ENCODE data around the gene ANAPC5. TPM values are rescaled to one million over a fixed set of nuclear protein-coding genes. Genes with fewer than 3 reads are reported as not detected.
"Not testable (repeated sequence)": the region's sequence is repeated elsewhere in the genome, so short reads cannot be mapped to it uniquely, and the experiment has no call there.

ANAPC5 gene
- total RNA-seq, 2 experiments from 2014 or later, result 140 TPM

DNA sequence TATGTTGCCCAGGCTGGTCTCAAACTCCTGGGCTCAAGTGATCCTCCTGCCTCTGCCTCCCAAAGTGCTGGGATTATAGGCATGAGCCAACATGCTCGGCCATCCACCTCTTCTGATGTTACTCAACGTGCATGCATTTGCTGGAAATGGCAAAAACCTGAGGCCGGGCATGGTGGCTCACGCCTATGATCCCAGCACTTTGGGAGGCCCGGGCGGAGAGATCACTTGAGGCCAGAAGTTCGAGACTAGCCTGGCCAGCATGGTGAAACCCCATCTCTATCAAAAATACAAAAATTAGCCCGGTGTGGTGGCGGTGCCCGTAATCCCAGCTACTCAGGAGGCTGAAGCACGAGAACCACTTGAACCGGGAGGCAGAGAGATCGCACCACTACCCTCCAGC is 53.8 kb downstream of the ANAPC5 start:
- H3K36me3 Mint-ChIP-seq (ENCODE audit: low read depth); H3K9me3 Mint-ChIP-seq; H3K27ac Mint-ChIP-seq; POLR2A ChIA-PET; DNase-seq; H3K27me3 Mint-ChIP-seq: not testable (repeated sequence)
- Mint-ChIP-seq H3K4me3 (peak overlapping the region; percentile 74), H3K4me1 (peaks cover 31% of the 10 kb centered on the region)
- CTCF ChIA-PET, result interaction anchor here (0.7 kb wide), 1 partner anchor 77 kb away, joined by 4 read pairs; no protein-coding TSS in a partner anchor

GRCh38 chr12:121297435-121297991 is 54.7 kb downstream of the ANAPC5 start:
- H3K9me3 Mint-ChIP-seq, result no peaks in the 10 kb centered on the region
- POLR2A ChIA-PET, result interaction anchor here (0.6 kb wide), 1 partner anchor 1057 kb away, joined by 4 read pairs; no protein-coding TSS in a partner anchor
- H3K4me1 Mint-ChIP-seq, result peaks cover 37% of the 10 kb centered on the region
- H3K36me3 Mint-ChIP-seq (ENCODE audit: low read depth), result peaks cover 2% of the 10 kb centered on the region
- peak overlapping the region; percentile 74 for H3K4me3 Mint-ChIP-seq
- H3K27ac Mint-ChIP-seq, result peak overlapping the region; percentile 84
- CTCF ChIA-PET, result interaction anchor here (0.6 to 1.0 kb wide), 4 partner anchors 9 to 407 kb away, joined by 3 to 4 read pairs (median 3); no protein-coding TSS in a partner anchor
- peak; percentile 7 for DNase-seq
- H3K27me3 Mint-ChIP-seq, result peaks cover 4% of the 10 kb centered on the region

DNA sequence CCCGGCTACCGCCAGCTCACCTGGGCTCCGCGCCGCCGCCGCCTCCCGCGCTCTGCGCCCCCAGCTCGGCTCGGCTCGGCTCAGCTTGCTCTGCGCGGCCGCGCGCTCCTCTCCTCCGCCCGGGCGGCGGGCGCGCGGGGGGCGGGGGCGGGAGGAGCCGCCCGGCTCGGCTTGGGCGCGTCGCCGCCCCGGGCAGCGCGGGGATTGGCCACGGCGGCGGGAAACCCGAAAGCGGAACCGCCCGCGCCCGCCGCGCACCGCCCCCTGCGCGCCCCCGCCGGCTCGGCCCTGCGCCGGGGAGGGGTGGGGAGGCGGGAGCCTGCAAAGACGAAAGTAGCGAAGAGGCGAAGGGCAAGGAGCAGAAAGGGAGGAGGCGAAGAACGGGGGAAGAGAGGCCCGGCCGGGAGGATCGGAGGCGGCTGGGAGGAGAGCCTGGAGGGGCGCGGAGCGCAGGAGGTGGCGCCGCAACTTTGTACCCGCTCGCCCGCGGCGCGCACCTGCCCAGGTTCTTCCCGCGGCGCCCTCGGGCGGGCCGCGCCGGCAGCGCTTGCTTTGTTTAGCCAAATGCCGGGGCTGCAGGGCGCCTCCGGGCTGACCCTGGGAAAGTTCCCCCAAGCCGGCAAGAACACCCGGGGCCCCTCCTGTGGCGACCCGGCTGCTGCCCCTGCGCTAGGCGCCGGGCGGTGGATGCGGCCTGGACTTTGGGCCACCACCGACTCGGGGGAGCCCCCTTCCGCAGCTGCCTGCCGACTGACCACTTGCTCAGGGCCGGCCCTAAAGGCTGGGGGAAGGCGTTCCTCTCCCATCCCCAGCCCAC is 55.4 kb downstream of the ANAPC5 start, which contains the start of gene CAMKK2:
Gene CAMKK2 (minus strand): TSS at position 92 of the 817 bp plus-strand sequence. CDS start 22,183 bp downstream, outside the sequence.
- H3K4me3 Mint-ChIP-seq, result peak within 1 kb of the TSS; percentile 90
- H3K4me1 Mint-ChIP-seq, result peaks cover 40% of the 10 kb centered on the region
- peaks cover 4% of the 10 kb centered on the region for H3K27me3 Mint-ChIP-seq
- peaks cover 5% of the 10 kb centered on the region for H3K36me3 Mint-ChIP-seq (ENCODE audit: low read depth)
- peak; percentile 87 for DNase-seq
- POLR2A ChIA-PET, result interaction anchor here (0.6 kb wide), 1 partner anchor 1057 kb away, joined by 4 read pairs; no protein-coding TSS in a partner anchor
- CTCF ChIA-PET, result interaction anchor here (0.6 to 1.0 kb wide), 3 partner anchors 9 to 396 kb away, joined by 3 to 4 read pairs (median 3); no protein-coding TSS in a partner anchor
- peak within 1 kb of the TSS; percentile 88 for H3K27ac Mint-ChIP-seq
- no peaks in the 10 kb centered on the region for H3K9me3 Mint-ChIP-seq

- no peaks in the 10 kb centered on the region for H3K9me3 Mint-ChIP-seq
- peak overlapping the region; percentile 88 for H3K27ac Mint-ChIP-seq
- H3K27me3 Mint-ChIP-seq, result peaks cover 4% of the 10 kb centered on the region
- peak; percentile 37 for DNase-seq
- H3K4me3 Mint-ChIP-seq, result peak overlapping the region; percentile 90
- ChIA-PET CTCF (interaction anchor here (0.9 to 1.4 kb wide), 3 partner anchors 10 to 17 kb away, joined by 3 to 4 read pairs (median 3); no protein-coding TSS in a partner anchor), POLR2A (no interaction called here)
- H3K36me3 Mint-ChIP-seq (ENCODE audit: low read depth), result peaks cover 12% of the 10 kb centered on the region
- peaks cover 44% of the 10 kb centered on the region for H3K4me1 Mint-ChIP-seq
Observed at GRCh38 chr12:121295746-121296617, 56.2 kb downstream of the ANAPC5 start.

DNA sequence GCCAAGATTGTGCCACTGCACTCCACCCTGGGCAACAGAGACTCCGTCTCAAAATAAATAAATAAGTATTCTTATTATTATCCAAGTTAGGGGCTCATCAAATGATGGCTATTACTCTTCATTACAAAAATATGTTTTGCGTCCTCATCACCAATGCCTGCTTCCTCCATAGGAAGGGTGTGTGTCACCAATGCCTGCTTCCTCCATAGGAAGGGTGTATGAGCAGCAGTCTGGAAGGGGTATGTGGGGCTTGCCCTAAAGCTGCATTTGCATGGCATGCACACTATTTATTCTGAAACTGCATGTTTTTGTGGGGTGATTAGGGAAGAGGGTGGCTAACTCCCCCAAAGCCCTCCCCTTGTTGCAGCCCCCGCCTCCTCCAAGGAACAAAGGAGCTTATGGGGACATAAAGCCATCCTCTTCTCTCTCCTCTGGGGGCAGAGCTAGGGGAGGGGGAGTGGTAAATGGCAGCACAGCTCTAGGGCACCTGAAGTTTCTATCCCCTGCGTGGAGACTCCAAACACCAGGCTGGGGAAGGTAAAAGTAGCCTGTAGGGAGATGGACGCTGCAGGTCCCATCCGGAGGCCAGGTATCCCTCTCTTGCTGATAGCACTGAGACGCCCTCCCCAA is 57.0 kb downstream of the ANAPC5 start:
- Mint-ChIP-seq H3K4me3 (peak overlapping the region; percentile 90), H3K27ac (peak overlapping the region; percentile 88), H3K36me3 (ENCODE audit: low read depth) (peaks cover 12% of the 10 kb centered on the region), H3K27me3 (no peaks in the 10 kb centered on the region), H3K9me3 (no peaks in the 10 kb centered on the region), H3K4me1 (peaks cover 41% of the 10 kb centered on the region)
- CTCF ChIA-PET, result interaction anchor here (0.6 to 1.4 kb wide), 4 partner anchors 10 to 25 kb away, joined by 3 to 4 read pairs (median 3); no protein-coding TSS in a partner anchor
- peak; percentile 15 for DNase-seq
- POLR2A ChIA-PET, result no interaction called here

- Mint-ChIP-seq H3K36me3 (ENCODE audit: low read depth) (peaks cover 12% of the 10 kb centered on the region), H3K4me3 (peak overlapping the region; percentile 5), H3K27ac (peak overlapping the region; percentile 50), H3K27me3 (no peaks in the 10 kb centered on the region), H3K9me3 (no peaks in the 10 kb centered on the region), H3K4me1 (peaks cover 41% of the 10 kb centered on the region)
- ChIA-PET CTCF (interaction anchor here (1.4 kb wide), 1 partner anchor 15 kb away, joined by 3 read pairs; no protein-coding TSS in a partner anchor), POLR2A (no interaction called here)
- DNase-seq, result no peak
Observed at GRCh38 chr12:121294151-121294889, 57.9 kb downstream of the ANAPC5 start.

GRCh38 chr12:121293603-121294002 is 58.6 kb downstream of the ANAPC5 start:
- POLR2A ChIA-PET, result no interaction called here
- Mint-ChIP-seq H3K4me3 (no peak overlapping the region), H3K27ac (peak overlapping the region; percentile 46), H3K36me3 (ENCODE audit: low read depth) (peaks cover 12% of the 10 kb centered on the region), H3K27me3 (no peaks in the 10 kb centered on the region), H3K9me3 (no peaks in the 10 kb centered on the region), H3K4me1 (peaks cover 43% of the 10 kb centered on the region)
- DNase-seq, result no peak
- CTCF ChIA-PET, result no interaction called here

GRCh38 chr12:121290410-121290809 is 61.8 kb downstream of the ANAPC5 start:
- H3K27me3 Mint-ChIP-seq, result no peaks in the 10 kb centered on the region
- H3K36me3 Mint-ChIP-seq (ENCODE audit: low read depth), result peaks cover 15% of the 10 kb centered on the region
- CTCF ChIA-PET, result interaction anchor here (0.7 kb wide), 1 partner anchor 9 kb away, joined by 3 read pairs; no protein-coding TSS in a partner anchor
- DNase-seq, result no peak
- H3K9me3 Mint-ChIP-seq, result no peaks in the 10 kb centered on the region
- peaks cover 47% of the 10 kb centered on the region for H3K4me1 Mint-ChIP-seq
- POLR2A ChIA-PET, result no interaction called here
- H3K4me3 Mint-ChIP-seq, result no peak overlapping the region
- H3K27ac Mint-ChIP-seq, result no peak overlapping the region

GRCh38 chr12:121289962-121290361 is 62.2 kb downstream of the ANAPC5 start:
- DNase-seq, result no peak
- Mint-ChIP-seq H3K4me3 (no peak overlapping the region), H3K27ac (no peak overlapping the region), H3K4me1 (peaks cover 43% of the 10 kb centered on the region), H3K27me3 (no peaks in the 10 kb centered on the region), H3K36me3 (ENCODE audit: low read depth) (peaks cover 15% of the 10 kb centered on the region), H3K9me3 (no peaks in the 10 kb centered on the region)
- CTCF ChIA-PET, result interaction anchor here (0.7 kb wide), 1 partner anchor 9 kb away, joined by 3 read pairs; no protein-coding TSS in a partner anchor
- POLR2A ChIA-PET, result no interaction called here

DNA sequence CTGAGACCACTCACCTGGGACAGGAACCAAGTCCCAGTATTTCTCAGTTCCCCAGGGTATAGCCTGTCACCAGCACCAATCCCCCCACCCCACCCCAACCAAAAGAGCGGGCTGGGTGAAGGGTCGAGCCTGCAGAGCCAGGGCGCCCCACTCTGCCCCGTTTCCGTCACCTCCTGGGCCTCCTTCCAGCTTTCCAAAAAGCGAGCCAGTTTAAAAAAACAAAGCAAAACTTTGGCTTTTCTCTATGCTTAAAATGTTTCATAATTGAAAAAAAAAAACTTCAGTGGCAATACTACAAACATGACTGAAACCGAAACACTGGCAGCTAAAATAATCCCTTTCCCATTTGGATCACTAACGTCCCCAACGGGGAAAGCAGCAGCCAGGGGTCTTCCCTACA is 63.2 kb downstream of the ANAPC5 start:
- ChIA-PET POLR2A (no interaction called here), CTCF (interaction anchor here (0.5 to 0.6 kb wide), 2 partner anchors 60 to 204 kb away, joined by 3 to 4 read pairs; no protein-coding TSS in a partner anchor)
- H3K4me1 Mint-ChIP-seq, result peaks cover 36% of the 10 kb centered on the region

GRCh38 chr12:121288158-121288845 is 63.9 kb downstream of the ANAPC5 start:
- peaks cover 29% of the 10 kb centered on the region for H3K4me1 Mint-ChIP-seq
- no peak overlapping the region for H3K4me3 Mint-ChIP-seq
- DNase-seq, result no peak
- ChIA-PET POLR2A (no interaction called here), CTCF (interaction anchor here (0.5 to 1.2 kb wide), 4 partner anchors 9 to 205 kb away, joined by 3 to 4 read pairs (median 4); no protein-coding TSS in a partner anchor)
- H3K9me3 Mint-ChIP-seq, result no peaks in the 10 kb centered on the region
- H3K36me3 Mint-ChIP-seq (ENCODE audit: low read depth), result peaks cover 15% of the 10 kb centered on the region
- H3K27me3 Mint-ChIP-seq, result no peaks in the 10 kb centered on the region
- H3K27ac Mint-ChIP-seq, result no peak overlapping the region

More for the DNA sequence above, 63.2 kb downstream of the ANAPC5 start:
- no peak for DNase-seq
- Mint-ChIP-seq H3K36me3 (ENCODE audit: low read depth) (peaks cover 15% of the 10 kb centered on the region), H3K9me3 (no peaks in the 10 kb centered on the region), H3K27ac (no peak overlapping the region), H3K27me3 (no peaks in the 10 kb centered on the region), H3K4me3 (no peak overlapping the region)
